GM12878 (cell line): ENCODE measurements around the gene SYCE3. TPM values are rescaled to one million over a fixed set of nuclear protein-coding genes. Genes with fewer than 3 reads are reported as not detected.

Experiments used
- ATAC-seq: fragments of 200-7000 bp; cut with Tn5 transposase; 3 replicates; pipeline ENCODE4 v1.9.1; 2020; ENCODE audit warnings: mild to moderate bottlenecking, moderate library complexity
- BruUV-seq: library from RNA; stranded (reverse); fragments of 400-500 nt; replicated peaks from 2 replicates; lab custom pipeline; 2021; lab: Mats Ljungman, UMichigan
- CTCF ChIA-PET: fragments of 300-600 bp; sonication (Branson Sonifier 250); formaldehyde crosslinking; extraction: SDS; loops from one replicate; lab custom pipeline; 2021; ENCODE audit warnings: inconsistent platforms; lab: Yijun Ruan, JAX
- POLR2A ChIA-PET: fragments of 350-600 bp; formaldehyde crosslinking; extraction: SDS; loops from one replicate; lab custom pipeline; 2021; ENCODE audit warnings: inconsistent platforms; lab: Charles Lee
- RAD21 ChIA-PET: fragments of 300-600 bp; sonication (Branson Sonifier 250); formaldehyde crosslinking; loops from one replicate; lab custom pipeline; 2023; ENCODE audit warnings: antibody characterized with exemption; ENCODE audit not compliant: unreplicated experiment; lab: Charles Lee
- SMC1A ChIA-PET: fragments of 300-600 bp; sonication (Branson Sonifier 250); formaldehyde crosslinking; loops from one replicate; lab custom pipeline; 2023; ENCODE audit not compliant: unreplicated experiment, uncharacterized antibody; lab: Charles Lee
- DNase-seq: peaks from one replicate; pipeline ENCODE4 v3.0.0-alpha.2; 2011; ENCODE audit warnings: low read depth, low spot score
- FAIRE-seq: peaks from 3 replicates; lab custom pipeline; 2011; peaks lifted over from hg19 to GRCh38; lab: Jason Lieb, UNC
- H2AFZ ChIP-seq: 2 replicates; pipeline ENCODE4 v1.6.0; 2011; ENCODE audit warnings: low read depth, low read length, control low read depth; ENCODE audit not compliant: control insufficient read depth
- H3K27ac ChIP-seq: 2 replicates; pipeline ENCODE4 v1.5.1; 2011; ENCODE audit warnings: control low read depth; ENCODE audit not compliant: control insufficient read depth, insufficient read depth
- H3K27me3 ChIP-seq, 2 experiments: replicated peaks in 1 of 2; 2 replicates each; pipeline versions ENCODE4 v1.6.0 to v1.6.1; 2011; ENCODE audit warnings: low read length in 1 of 2; ENCODE audit not compliant: control insufficient read depth in 2 of 2, insufficient read depth in 2 of 2
- H3K36me3 ChIP-seq, 2 experiments: 2 replicates each; pipeline ENCODE4 v1.5.1; 2011; ENCODE audit warnings: low read length in 1 of 2; ENCODE audit not compliant: control insufficient read depth in 2 of 2, insufficient read depth in 2 of 2
- H3K4me1 ChIP-seq: 2 replicates; pipeline ENCODE4 v1.6.1; 2011; ENCODE audit warnings: mild to moderate bottlenecking, low read length, moderate library complexity, mixed read lengths; ENCODE audit not compliant: control insufficient read depth, insufficient read depth
- H3K4me2 ChIP-seq: 2 replicates; pipeline ENCODE4 v1.6.0; 2011; ENCODE audit warnings: control low read depth; ENCODE audit not compliant: control insufficient read depth, insufficient read depth
- H3K4me3 ChIP-seq: fragments of 200-600 bp; sonication (generic); 2 replicates; pipeline ENCODE4 v1.5.1; 2016
- H3K79me2 ChIP-seq: 2 replicates; pipeline ENCODE4 v1.6.0; 2011; ENCODE audit warnings: low read length; ENCODE audit not compliant: control insufficient read depth, insufficient read depth
- H3K9ac ChIP-seq: 2 replicates; pipeline ENCODE4 v1.8.0; 2011; ENCODE audit warnings: low read length, control low read depth, mixed read lengths; ENCODE audit not compliant: control insufficient read depth, insufficient read depth
- H3K9me3 ChIP-seq: replicated peaks from 3 replicates; pipeline ENCODE4 v1.5.1; 2011; ENCODE audit warnings: mild to moderate bottlenecking, low read length; ENCODE audit not compliant: control insufficient read depth, insufficient read depth
- H4K20me1 ChIP-seq: 2 replicates; pipeline ENCODE4 v1.6.0; 2011; ENCODE audit not compliant: control insufficient read depth, insufficient read depth
- ASH2L ChIP-seq: fragments of 300-600, 200-600 bp; sonication (generic); IDR thresholded peaks from 2 replicates; pipeline ENCODE4 v1.6.1; 2017; ENCODE audit warnings: low read depth, mild to moderate bottlenecking, borderline replicate concordance
- ATF7 ChIP-seq: fragments of 450-650 bp; IDR thresholded peaks from 2 replicates; pipeline ENCODE4 v1.6.1; 2016; ENCODE audit warnings: low read depth, mild to moderate bottlenecking
- BACH1 ChIP-seq: fragments of 450-650 bp; IDR thresholded peaks from 2 replicates; pipeline ENCODE4 v1.6.1; 2017; ENCODE audit warnings: mild to moderate bottlenecking, borderline replicate concordance
- CBX5 ChIP-seq: sonication (generic); IDR thresholded peaks from 2 replicates; pipeline ENCODE4 v1.6.1; 2016; ENCODE audit warnings: low read depth, moderate library complexity, mild to moderate bottlenecking, inconsistent platforms
- CHD1 ChIP-seq: IDR thresholded peaks from 2 replicates; pipeline ENCODE4 v1.6.1; 2012; ENCODE audit warnings: low read depth, low read length, improper control_type of control experiment
- CREB1 ChIP-seq: IDR thresholded peaks from 2 replicates; pipeline ENCODE4 v1.6.1; 2012; ENCODE audit warnings: low read depth, mild to moderate bottlenecking, inconsistent platforms
- FOS ChIP-seq: IDR thresholded peaks from 3 replicates; pipeline ENCODE4 v1.6.1; 2011; ENCODE audit warnings: borderline replicate concordance; ENCODE audit not compliant: insufficient read length; ENCODE audit errors: extremely low read depth
- GABPA ChIP-seq: IDR thresholded peaks from 2 replicates; pipeline ENCODE4 v1.6.1; 2014; ENCODE audit warnings: antibody characterized with exemption, low read depth, mild to moderate bottlenecking, inconsistent platforms
- JUNB ChIP-seq: IDR thresholded peaks from 2 replicates; pipeline ENCODE4 v1.6.1; 2016; ENCODE audit warnings: antibody characterized with exemption, mild to moderate bottlenecking
- MTA3 ChIP-seq: IDR thresholded peaks from 2 replicates; pipeline ENCODE4 v1.6.1; 2012; ENCODE audit warnings: low read length, inconsistent platforms, borderline replicate concordance
- NBN ChIP-seq: fragments of 450-650 bp; IDR thresholded peaks from 2 replicates; pipeline ENCODE4 v1.6.1; 2016
- RB1 ChIP-seq: fragments of 450-650 bp; formaldehyde crosslinking; IDR thresholded peaks from 2 replicates; pipeline ENCODE4 v1.6.1; 2017; ENCODE audit warnings: mild to moderate bottlenecking, borderline replicate concordance
- SMAD1 ChIP-seq: fragments of 450-650 bp; IDR thresholded peaks from 2 replicates; pipeline ENCODE4 v1.6.1; 2018; ENCODE audit warnings: mild to moderate bottlenecking, low read depth; ENCODE audit not compliant: partially characterized antibody
- SMC3 ChIP-seq: IDR thresholded peaks from 2 replicates; pipeline ENCODE4 v1.6.1; 2011; ENCODE audit warnings: low read length, improper control_type of control experiment, borderline replicate concordance
- SPI1 ChIP-seq: IDR thresholded peaks from 2 replicates; pipeline ENCODE4 v1.6.1; 2011; ENCODE audit warnings: low read depth, mild to moderate bottlenecking, low read length, moderate library complexity, borderline replicate concordance; ENCODE audit not compliant: insufficient read depth
- SRF ChIP-seq, 2 experiments: IDR thresholded peaks; 2 replicates each; pipeline ENCODE4 v1.6.1; 2011; ENCODE audit warnings: low read depth in 2 of 2, low read length in 2 of 2, mild to moderate bottlenecking in 1 of 2, moderate library complexity in 1 of 2
- TBL1XR1 ChIP-seq: IDR thresholded peaks from 2 replicates; pipeline ENCODE4 v1.6.1; 2012; ENCODE audit warnings: low read depth, low read length, improper control_type of control experiment
- TCF3 ChIP-seq: IDR thresholded peaks from 2 replicates; pipeline ENCODE4 v1.6.1; 2012; ENCODE audit warnings: low read depth, mild to moderate bottlenecking, low read length, borderline replicate concordance; ENCODE audit not compliant: insufficient read depth
- ZNF274 ChIP-seq: IDR thresholded peaks from one replicate; pipeline ENCODE4 v1.8.0; 2011; ENCODE audit not compliant: insufficient read length, insufficient read depth
- WGBS: methylation state at CpG from one replicate; pipeline ENCODE4 v1.1.6; 2016; ENCODE audit warnings: low lambda C conversion rate; ENCODE audit not compliant: insufficient replicate concordance, insufficient coverage; ENCODE audit errors: missing lambda C conversion rate; 5-methylcytosine and 5-hydroxymethylcytosine counted together
- in situ Hi-C: fragments of 300-500 bp; cut with MboI; formaldehyde crosslinking; loops from 9 replicates; pipeline ENCODE4 v1.14.3; 2018; ENCODE audit warnings: mixed read lengths
- intact Hi-C: fragments of 100-400 bp; cut with micrococcal nuclease; formaldehyde crosslinking; loops from one replicate; pipeline ENCODE4 v1.14.2; 2022; ENCODE audit not compliant: unreplicated experiment
- polyA plus RNA-seq, 11 experiments: library from polyadenylated mRNA; depleted of rRNA in 4 of 11; unstranded in 6 of 11; stranded (reverse) in 5 of 11; fragments of >200 nt; fragmentation: Nextera tagmentation in 4 of 11; fragmentation: Illumina TruSeq in 1 of 11; extraction: Ambion mirVana in 4 of 11; extraction: Trizol in 1 of 11; gene quantifications; 1 replicate in 1 of 11; 2 replicates in 10 of 11; pipeline versions ENCODE4 v1.2.1 to v1.2.3, GENCODE V29; 2011 to 2016; ENCODE audit warnings: inconsistent platforms in 2 of 11, missing spikeins in 2 of 11, low read depth in 1 of 11
- total RNA-seq, 4 experiments: library from RNA; depleted of rRNA in 3 of 4; stranded (reverse); fragments of >200 nt in 3 of 4; fragmentation: Illumina TruSeq in 1 of 4; extraction: Trizol in 1 of 4; gene quantifications; 2 replicates each; pipeline versions ENCODE4 v1.2.1 to v1.2.3, GENCODE V29; 2013 to 2021
- TF ChIP-seq, protein P1 (sequence below): fragments of 450-650 bp; formaldehyde crosslinking; IDR thresholded peaks from 2 replicates; pipeline ENCODE4 v1.4.0; 2020; ENCODE audit warnings: mild to moderate bottlenecking, moderate library complexity
- TF ChIP-seq, protein P2 (sequence below): IDR thresholded peaks from 2 replicates; pipeline ENCODE4 v1.6.1; 2012; ENCODE audit warnings: low read depth, low read length, improper control_type of control experiment

Gene SYCE3
- total and polyA plus RNA-seq, 10 of the 15 experiments (the other 5 are each of a cell fraction or from before 2014, with no cell fraction given): 0.38 to 0.91 (median 0.76) TPM; not detected in 4

DNA sequence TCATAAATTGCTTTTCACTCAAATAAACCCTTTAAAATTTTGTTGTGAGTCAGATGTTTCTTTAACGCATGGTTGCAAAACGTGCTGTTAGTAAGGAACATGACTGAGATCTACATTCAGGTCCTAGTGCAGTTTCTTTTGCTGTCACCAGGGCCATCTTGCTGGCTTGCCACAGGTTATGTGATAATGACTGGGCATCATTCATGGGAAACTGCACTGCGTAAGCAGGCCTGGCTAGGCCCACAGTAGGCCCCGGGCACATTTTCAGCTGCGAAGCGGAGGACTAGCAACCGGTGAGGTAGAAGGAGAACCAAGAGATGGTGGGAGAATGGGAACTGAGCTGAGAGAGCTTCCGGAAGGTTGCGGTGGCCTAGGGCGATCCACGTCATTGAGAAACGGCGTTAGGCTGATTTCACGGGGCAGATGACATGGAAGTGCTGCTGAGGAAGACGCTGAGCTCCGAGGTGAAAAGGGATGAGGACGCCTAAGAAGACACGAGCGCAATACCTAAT lies 20.2 kb downstream of the SYCE3 start:
- no peaks in the 10 kb centered on the region for H3K36me3 ChIP-seq
- ATAC-seq (peak; percentile 60), DNase-seq (peak; percentile 93), FAIRE-seq (peak; percentile 94)
- peaks cover 9% of the 10 kb centered on the region for H3K79me2 ChIP-seq
- SMC1A ChIA-PET: interaction anchor here (0.7 to 3.0 kb wide), 5 partner anchors 11 to 79 kb away, joined by 3 to 18 read pairs (median 4); partner anchors contain the start of gene SCO2
- RAD21 ChIA-PET: interaction anchor here (1.0 to 6.1 kb wide), 5 partner anchors 8 to 79 kb away, joined by 3 to 106 read pairs (median 4); partner anchors contain the start of genes LMF2, NCAPH2, SCO2 and TYMP
- peak overlapping the region; percentile 97 for H3K9ac ChIP-seq
- H3K27ac ChIP-seq: peak overlapping the region; percentile 100
- TSS peak; percentile 75 for BruUV-seq
- H2AFZ ChIP-seq: peak overlapping the region; percentile 1; the same call in 1 of the 2 replicates
- CTCF ChIA-PET: interaction anchor here (1.7 to 3.4 kb wide), 3 partner anchors 17 to 79 kb away, joined by 5 to 24 read pairs (median 12); partner anchors contain the start of gene SCO2
- no peaks in the 10 kb centered on the region for H3K9me3 ChIP-seq
- 10% methylated on average over 19 of the region's 19 CpGs for WGBS
- no peak overlapping the region; the same call in 1 of the 2 replicates for H3K4me3 ChIP-seq
- H4K20me1 ChIP-seq: no peaks in the 10 kb centered on the region
- H3K27me3 ChIP-seq: peaks cover 0 to under 1% of the 10 kb centered on the region in 2 experiments; a peak in 1 of 4 replicates
- POLR2A ChIA-PET: interaction anchor here (1.0 to 10.0 kb wide), 6 partner anchors 10 to 236 kb away, joined by 3 to 232 read pairs (median 4); partner anchors contain the start of genes LMF2, NCAPH2, SCO2 and TYMP
- peak overlapping the region; percentile 76 for H3K4me2 ChIP-seq
- intact Hi-C loops: loop anchor here (5.0 kb wide), 1 partner anchor 80 kb away; no protein-coding TSS in a partner anchor
- in situ Hi-C loops: no loop called here
- peaks cover 51% of the 10 kb centered on the region for H3K4me1 ChIP-seq
- TF ChIP-seq ZNF274 (no peak), SRF (IDR thresholded peaks at IDR 0.05; ENCODE audit: low read depth in 2 of 2, low read length in 2 of 2) (no peak), FOS (no peak), ATF7 (peak; percentile 70), CREB1 (peak; percentile 87), SMC3 (no peak; the same call in 1 of the 2 replicates), SMAD1 (peak; percentile 70), CBX5 (no peak), RB1 (no peak), NBN (peak; percentile 89), TBL1XR1 (peak; percentile 60; the same call in 1 of the 2 replicates), BACH1 (peak; percentile 77), TCF3 (peak; percentile 72; the same call in 1 of the 2 replicates), ASH2L (0 out of 2 replicates have a peak, but pooled peaks have one; percentile 57), CHD1 (no peak), GABPA (no peak), MTA3 (peak; percentile 75; the same call in 1 of the 2 replicates), SPI1 (peak; percentile 69; the same call in 1 of the 2 replicates), JUNB (peak; percentile 90)
- TF ChIP-seq, protein P1, sequence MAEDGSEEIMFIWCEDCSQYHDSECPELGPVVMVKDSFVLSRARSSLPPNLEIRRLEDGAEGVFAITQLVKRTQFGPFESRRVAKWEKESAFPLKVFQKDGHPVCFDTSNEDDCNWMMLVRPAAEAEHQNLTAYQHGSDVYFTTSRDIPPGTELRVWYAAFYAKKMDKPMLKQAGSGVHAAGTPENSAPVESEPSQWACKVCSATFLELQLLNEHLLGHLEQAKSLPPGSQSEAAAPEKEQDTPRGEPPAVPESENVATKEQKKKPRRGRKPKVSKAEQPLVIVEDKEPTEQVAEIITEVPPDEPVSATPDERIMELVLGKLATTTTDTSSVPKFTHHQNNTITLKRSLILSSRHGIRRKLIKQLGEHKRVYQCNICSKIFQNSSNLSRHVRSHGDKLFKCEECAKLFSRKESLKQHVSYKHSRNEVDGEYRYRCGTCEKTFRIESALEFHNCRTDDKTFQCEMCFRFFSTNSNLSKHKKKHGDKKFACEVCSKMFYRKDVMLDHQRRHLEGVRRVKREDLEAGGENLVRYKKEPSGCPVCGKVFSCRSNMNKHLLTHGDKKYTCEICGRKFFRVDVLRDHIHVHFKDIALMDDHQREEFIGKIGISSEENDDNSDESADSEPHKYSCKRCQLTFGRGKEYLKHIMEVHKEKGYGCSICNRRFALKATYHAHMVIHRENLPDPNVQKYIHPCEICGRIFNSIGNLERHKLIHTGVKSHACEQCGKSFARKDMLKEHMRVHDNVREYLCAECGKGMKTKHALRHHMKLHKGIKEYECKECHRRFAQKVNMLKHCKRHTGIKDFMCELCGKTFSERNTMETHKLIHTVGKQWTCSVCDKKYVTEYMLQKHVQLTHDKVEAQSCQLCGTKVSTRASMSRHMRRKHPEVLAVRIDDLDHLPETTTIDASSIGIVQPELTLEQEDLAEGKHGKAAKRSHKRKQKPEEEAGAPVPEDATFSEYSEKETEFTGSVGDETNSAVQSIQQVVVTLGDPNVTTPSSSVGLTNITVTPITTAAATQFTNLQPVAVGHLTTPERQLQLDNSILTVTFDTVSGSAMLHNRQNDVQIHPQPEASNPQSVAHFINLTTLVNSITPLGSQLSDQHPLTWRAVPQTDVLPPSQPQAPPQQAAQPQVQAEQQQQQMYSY: no peak
- TF ChIP-seq, protein P2, sequence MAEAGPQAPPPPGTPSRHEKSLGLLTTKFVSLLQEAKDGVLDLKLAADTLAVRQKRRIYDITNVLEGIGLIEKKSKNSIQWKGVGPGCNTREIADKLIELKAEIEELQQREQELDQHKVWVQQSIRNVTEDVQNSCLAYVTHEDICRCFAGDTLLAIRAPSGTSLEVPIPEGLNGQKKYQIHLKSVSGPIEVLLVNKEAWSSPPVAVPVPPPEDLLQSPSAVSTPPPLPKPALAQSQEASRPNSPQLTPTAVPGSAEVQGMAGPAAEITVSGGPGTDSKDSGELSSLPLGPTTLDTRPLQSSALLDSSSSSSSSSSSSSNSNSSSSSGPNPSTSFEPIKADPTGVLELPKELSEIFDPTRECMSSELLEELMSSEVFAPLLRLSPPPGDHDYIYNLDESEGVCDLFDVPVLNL: no peak
